Hepatocyte (in vitro differentiated cells): ENCODE data around the gene PAQR5.

Experiments
- CTCF ChIP-seq: fragments of 200-600 bp; sonication (generic); IDR thresholded peaks from 2 replicates; pipeline ENCODE4 v1.5.1; 2016; ENCODE audit warnings: antibody characterized with exemption, mild to moderate bottlenecking; ENCODE audit not compliant: poor library complexity
- EZH2 ChIP-seq: fragments of 200-600 bp; sonication (generic); IDR thresholded peaks from 2 replicates; pipeline ENCODE4 v1.6.1; 2016; ENCODE audit warnings: antibody characterized with exemption, mild to moderate bottlenecking, borderline replicate concordance
- EZH2phosphoT487 ChIP-seq: fragments of 200-600 bp; sonication (generic); IDR thresholded peaks from one replicate; pipeline ENCODE4 v1.6.1; 2018; ENCODE audit warnings: antibody characterized with exemption, mild to moderate bottlenecking, low read depth, moderate library complexity; ENCODE audit not compliant: unreplicated experiment, severe bottlenecking

GRCh38 chr15:69451951-69452691 is 153.4 kb downstream of the PAQR5 start:
- TF ChIP-seq CTCF (no peak), EZH2 (no peak), EZH2phosphoT487 (no peak)
